ENCODE results near the gene CAPZA1.

- TF ChIP-seq POLR2AphosphoS5 (IDR thresholded peaks at IDR 0.05; ENCODE audit: borderline replicate concordance, low read depth, low read length) (peak; percentile 93), EZH2 (IDR thresholded peaks at IDR 0.05) (no peak), FOXP2 (optimal IDR thresholded peaks at IDR 0.05; ENCODE audit: control extremely low read depth, extremely low read length, insufficient read depth) (no peak)
Observed at GRCh38 chr1:112619518-112620376, at the start of gene CAPZA1.

Data from SK-N-MC (cell line).